NCI-H69 (cell line): ENCODE data around the gene HNF1B.
"Not testable (repeated sequence)": the region's sequence is repeated elsewhere in the genome, so short reads cannot be mapped to it uniquely, and the experiment has no call there.

Experiments
- DNase-seq: peaks from one replicate; lab custom pipeline; 2025; lab: John Stamatoyannopoulos, UW

The HNF1B gene

DNA sequence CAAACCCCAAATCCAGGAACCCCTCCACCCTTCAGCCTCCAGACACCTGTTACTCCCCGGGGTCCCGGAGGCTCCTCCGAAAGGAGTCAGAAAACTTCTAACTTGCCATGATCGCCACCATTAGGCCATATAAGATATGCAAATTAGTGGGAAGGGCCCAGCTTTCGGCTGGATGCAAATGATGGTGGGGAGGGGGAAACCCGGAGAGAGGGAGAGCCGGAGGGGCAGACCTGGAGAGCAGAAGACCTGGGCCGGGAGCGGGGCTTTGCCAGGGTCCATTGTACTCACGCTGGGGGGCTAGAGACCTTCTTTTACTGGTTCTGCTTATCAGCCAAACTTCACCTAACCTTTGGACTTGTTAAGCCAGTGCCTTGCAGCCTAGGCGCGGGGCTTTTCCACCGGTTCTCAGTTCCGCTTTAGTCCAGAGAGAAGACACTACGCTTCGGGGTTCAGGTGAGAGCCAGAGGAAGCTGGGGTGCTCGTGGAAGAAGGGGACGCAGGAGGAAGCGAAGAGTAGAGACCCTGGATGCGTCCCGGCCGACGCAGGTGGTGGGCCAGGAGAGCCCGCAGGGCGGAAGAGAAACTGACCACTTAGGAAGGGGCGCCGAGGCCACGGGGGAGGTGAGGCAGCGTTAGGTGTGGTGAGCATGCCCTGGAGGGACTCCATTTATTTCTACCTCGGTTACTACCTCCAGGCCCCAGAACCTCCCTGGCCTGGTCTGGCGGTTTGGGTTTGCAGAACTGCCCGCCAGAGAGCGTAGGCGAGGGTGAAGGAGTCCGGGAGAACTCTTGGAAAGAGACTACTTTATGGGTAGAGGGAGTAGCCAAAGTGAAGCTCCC, at the start of gene HNF1B:
Gene HNF1B, minus strand, starts transcription at position 99 of the 840 bp plus-strand sequence. CDS start 175 bp downstream, outside the sequence.
- DNase-seq: no peak

- no peak for DNase-seq
Measured at GRCh38 chr17:37792787-37793186, 47.9 kb upstream of the HNF1B start.

DNA sequence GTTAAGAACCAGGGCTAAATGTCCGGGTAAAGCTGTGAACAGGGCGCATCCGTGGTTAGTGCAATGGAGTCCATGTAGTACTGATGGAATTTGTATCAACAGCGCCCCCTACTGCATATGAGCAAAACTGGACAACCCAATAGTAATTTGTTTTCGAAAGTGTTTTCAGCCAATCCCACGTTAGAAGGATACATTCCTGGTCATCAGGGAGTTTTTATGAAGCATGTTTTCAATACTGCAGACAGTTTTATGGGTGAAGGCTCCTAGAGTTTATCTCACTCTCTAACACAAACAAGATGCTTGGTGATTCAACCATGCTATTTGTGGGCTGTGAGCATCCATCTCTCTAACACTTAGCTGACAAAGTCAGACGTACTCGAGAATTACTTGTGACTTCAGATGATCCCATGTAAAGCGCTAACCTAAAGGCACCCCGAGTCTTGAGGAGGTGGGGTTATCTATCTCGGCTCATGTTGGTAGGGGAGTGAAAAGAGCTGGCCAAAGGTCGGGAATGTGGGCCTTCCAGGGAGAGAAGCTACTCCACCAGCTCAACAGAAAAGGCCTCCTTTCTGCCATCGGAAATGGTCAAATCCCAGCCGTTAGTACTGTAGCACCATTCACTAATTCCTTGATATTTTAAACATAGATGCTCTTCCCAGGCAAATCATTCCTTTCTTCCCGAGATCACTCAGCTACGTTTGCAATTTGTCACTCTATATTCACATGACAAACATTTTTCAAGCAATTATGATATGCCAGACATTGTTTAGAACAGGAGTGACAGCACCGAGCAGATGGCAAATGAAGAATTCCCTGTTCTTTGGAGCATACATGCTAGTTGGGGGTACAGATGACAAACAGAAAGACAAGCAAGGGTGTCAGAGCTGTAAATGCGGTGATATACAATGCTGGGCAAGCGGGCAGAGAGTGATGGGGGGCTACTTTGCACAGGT, 46.9 kb upstream of the HNF1B start:
- DNase-seq: peak; percentile 32

DNA sequence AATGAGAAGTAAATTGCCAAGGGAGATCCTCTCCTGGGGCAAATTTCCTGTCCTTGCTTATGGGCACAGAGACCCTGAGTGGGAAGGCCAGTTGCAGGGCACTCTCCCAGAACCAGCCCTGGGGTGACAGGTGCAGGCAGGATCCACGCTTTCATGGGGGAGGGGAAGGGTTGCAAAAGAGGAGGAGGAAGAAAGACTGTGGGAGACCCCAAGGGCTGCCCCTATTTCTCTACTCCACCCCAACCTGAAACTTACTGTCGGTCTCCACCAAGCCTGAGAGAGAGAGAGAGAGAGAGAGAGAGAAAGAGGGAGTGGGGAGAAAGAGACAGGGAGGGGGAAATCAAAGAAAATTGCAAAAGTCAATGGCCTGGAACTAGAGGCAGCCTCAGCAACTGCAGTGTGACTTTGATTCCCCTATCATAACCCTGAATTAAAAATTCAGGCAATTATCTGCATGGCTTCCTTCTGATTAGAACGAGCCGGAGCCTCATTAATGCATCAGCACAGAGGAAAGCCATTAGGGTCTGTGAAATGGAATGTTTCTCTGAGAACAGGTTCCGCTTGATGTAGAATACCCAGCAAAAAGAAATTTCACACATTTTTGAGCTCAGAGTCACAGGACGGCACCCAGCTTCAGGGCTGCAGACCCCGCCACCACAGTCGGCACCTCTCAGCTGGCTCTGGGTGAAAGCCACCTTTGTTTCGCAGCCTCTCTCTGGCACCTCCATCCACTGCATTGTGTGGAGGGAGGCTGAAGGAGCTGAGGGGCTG, 45.1 kb upstream of the HNF1B start:
- no peak for DNase-seq

- DNase-seq: no peak
Measured at GRCh38 chr17:37789021-37789565, 44.2 kb upstream of the HNF1B start.

GRCh38 chr17:37788526-37788925, 43.7 kb upstream of the HNF1B start:
- DNase-seq: no peak

DNA sequence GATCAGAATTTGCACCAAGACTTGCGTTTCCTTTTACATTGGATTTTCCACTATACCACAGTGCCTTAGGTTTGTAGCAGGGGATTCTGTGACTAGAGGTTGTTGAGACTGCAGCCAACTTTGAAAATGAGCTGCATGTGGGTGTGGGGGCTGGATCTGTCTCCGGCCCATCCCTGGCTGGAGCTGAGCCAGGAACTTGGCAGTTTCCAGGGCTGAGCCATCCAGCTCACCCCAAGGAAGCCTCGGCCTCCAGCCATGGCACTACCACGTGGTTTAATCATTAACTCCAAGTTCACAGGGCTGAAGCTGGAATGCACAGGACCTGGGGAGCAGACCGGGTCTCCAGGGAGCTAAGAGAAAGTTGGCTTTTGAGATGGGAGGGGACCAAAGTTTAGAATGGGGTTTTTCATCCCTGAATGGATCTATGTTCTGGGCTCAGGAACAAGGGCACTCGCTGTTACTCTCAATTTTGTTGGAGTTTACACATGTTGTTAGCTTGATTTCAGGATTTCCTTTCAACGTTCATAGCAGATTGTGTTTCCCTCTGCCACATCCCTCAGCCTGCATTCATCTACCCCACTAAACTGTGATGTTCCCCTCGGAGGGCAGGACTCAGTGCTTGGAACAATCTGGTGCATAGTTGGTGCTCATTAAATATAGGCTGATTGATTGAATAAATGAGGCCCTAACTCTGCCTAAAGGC, 42.3 kb upstream of the HNF1B start:
- DNase-seq: peak; percentile 6

GRCh38 chr17:37786481-37786880, 41.6 kb upstream of the HNF1B start:
- no peak for DNase-seq

- not testable (repeated sequence) for DNase-seq
Measured at GRCh38 chr17:37782460-37782859, 37.6 kb upstream of the HNF1B start.

DNA sequence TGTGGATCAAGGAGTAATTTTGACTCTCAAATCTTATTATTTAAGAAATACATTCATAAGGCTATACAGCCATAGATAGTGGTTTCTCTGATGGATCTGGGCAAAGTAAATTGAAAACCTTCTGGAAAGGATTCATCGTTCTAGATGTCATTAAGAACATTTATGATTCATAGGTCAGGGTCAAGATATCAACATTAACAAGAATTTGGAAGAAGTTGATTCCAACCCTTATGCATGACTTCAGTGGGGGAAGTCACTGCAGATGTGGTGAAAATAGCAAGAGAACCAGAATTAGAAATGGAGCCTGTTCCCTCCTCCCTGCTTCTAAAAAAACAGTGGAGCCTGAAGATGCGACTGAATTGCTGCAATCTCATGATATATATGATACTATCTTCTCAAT, 36.6 kb upstream of the HNF1B start:
- no peak for DNase-seq

DNA sequence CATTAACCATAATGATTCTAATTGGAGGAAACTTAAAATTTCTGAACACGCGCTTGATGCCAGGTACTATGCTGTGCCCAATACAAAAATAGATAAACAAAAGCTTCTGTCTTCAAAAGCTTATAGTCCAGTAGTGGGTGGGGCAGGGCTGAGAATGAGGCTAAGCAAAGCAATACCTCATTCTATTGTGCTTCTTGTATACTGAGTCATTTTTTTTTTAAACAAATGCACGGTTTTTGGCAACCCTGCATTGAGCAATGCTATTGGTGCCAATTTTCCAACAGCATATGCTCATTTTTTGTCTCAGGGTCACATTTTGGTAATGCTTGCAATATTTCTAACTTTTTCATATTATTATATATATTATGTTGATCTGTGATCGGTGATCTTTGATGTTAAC, 34.7 kb upstream of the HNF1B start:
- DNase-seq: no peak

DNA sequence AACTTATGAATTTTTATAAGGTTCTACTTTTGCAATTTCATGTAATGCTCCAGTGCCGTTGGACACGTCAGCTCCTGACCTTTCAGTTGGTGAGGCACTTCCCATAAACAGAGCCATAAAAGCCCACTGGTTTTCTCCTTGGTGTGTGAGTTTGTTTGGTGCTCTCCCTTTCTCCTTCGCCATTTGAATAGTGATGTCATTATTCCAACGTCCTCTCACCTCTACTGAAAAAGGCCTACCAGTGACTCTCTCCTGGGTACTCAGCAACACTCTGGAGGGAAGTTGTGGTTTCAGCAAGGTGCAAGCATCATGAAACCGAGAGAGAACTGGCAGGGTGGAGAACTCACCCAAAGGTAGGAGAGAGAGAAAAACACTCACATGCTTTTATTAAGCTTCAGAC, 29.6 kb upstream of the HNF1B start:
- DNase-seq: no peak

- no peak for DNase-seq
Measured at GRCh38 chr17:37772982-37773381, 28.1 kb upstream of the HNF1B start.

GRCh38 chr17:37770631-37771518, 26.0 kb upstream of the HNF1B start:
- peak; percentile 62 for DNase-seq

- no peak for DNase-seq
Measured at GRCh38 chr17:37769050-37769449, 24.2 kb upstream of the HNF1B start.

DNA sequence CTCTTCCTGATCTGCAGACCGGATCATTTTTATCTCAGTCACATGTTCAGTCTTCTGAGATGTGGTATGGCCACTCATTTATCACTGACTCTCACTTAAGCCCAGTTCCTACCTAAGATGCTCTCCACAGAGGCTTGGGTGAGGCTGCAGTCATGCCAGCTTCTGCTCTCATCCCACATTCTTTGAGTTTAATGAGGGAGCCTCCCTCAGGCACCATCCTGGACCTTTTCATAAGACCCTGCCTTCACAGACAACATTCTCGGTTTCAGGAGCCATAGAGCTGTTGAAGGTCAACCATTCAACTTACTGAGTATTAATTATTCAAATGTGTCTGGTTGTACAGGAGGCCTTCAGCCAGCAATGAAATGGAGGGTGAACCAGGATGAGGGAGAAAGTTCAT, 23.6 kb upstream of the HNF1B start:
- no peak for DNase-seq

GRCh38 chr17:37766971-37767370, 22.1 kb upstream of the HNF1B start:
- no peak for DNase-seq

DNA sequence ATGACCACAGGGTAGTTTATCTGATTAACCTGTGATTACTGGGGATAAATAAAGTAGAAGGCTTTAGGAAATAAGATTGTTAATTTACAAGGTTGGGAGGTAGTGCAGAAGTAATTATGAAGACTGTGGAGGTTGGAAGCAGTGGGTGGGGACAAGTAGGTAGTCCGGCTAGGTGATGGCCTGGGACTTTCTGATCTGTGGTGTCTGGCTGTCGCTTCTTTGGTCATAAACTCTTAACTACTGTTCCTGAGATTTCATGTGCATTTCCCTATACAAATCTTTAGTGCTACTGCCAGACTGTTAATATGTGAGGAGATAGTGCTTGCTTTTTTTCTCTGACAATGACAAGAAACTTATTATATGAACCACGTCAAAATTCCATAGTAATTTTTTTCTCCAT, 19.5 kb upstream of the HNF1B start:
- no peak for DNase-seq

GRCh38 chr17:37762666-37763065, 17.8 kb upstream of the HNF1B start:
- DNase-seq: no peak

GRCh38 chr17:37761961-37762360, 17.1 kb upstream of the HNF1B start:
- no peak for DNase-seq
